A673 (cell line): Measurements from ENCODE around the gene ROR2.

Experiments
- EZH2 ChIP-seq: fragments of 200-600 bp; sonication (generic); IDR thresholded peaks from 2 replicates; pipeline ENCODE4 v1.6.1; 2017; ENCODE audit warnings: borderline replicate concordance, low read depth, mild to moderate bottlenecking, mixed read lengths, antibody characterized with exemption, low read length; ENCODE audit not compliant: poor library complexity, severe bottlenecking
- TF ChIP-seq, protein P1 (sequence below): fragments of 300-800, 200-600 bp; sonication (generic); conservative IDR thresholded peaks from 2 replicates; pipeline ENCODE4 v1.5.1; 2017; ENCODE audit warnings: low read depth, mild to moderate bottlenecking, antibody characterized with exemption, low read length, moderate library complexity, mixed read lengths

DNA sequence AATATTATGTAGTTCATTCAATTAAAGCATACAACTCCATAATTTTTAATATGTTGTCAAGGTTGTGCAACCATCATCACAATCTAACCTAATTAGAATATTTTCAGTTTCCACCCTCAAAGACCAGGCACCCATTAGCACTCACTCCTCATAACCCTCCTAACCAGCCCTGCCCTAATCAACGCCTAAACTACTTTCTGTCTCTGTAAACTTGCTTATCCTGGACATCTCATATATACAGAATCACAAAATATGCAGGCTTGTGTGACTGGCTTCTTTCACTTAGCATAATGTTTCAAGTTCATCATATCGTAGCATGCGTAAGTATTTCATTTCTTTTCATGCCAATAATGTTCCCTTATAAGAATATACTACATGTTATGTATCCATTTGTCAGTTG, 391.6 kb downstream of the ROR2 start:
- TF ChIP-seq, protein P1, sequence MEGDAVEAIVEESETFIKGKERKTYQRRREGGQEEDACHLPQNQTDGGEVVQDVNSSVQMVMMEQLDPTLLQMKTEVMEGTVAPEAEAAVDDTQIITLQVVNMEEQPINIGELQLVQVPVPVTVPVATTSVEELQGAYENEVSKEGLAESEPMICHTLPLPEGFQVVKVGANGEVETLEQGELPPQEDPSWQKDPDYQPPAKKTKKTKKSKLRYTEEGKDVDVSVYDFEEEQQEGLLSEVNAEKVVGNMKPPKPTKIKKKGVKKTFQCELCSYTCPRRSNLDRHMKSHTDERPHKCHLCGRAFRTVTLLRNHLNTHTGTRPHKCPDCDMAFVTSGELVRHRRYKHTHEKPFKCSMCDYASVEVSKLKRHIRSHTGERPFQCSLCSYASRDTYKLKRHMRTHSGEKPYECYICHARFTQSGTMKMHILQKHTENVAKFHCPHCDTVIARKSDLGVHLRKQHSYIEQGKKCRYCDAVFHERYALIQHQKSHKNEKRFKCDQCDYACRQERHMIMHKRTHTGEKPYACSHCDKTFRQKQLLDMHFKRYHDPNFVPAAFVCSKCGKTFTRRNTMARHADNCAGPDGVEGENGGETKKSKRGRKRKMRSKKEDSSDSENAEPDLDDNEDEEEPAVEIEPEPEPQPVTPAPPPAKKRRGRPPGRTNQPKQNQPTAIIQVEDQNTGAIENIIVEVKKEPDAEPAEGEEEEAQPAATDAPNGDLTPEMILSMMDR: no peak
- no peak for TF ChIP-seq EZH2
